HG03175 (cell line): ENCODE data around the gene ARSI.

ENCODE experiments used
- ATAC-seq: cut with Tn5 transposase; IDR thresholded peaks from one replicate; pipeline ENCODE4 v1.9.1; 2021; ENCODE audit warnings: mild to moderate bottlenecking, moderate library complexity; ENCODE audit not compliant: unreplicated experiment

The ARSI gene

DNA sequence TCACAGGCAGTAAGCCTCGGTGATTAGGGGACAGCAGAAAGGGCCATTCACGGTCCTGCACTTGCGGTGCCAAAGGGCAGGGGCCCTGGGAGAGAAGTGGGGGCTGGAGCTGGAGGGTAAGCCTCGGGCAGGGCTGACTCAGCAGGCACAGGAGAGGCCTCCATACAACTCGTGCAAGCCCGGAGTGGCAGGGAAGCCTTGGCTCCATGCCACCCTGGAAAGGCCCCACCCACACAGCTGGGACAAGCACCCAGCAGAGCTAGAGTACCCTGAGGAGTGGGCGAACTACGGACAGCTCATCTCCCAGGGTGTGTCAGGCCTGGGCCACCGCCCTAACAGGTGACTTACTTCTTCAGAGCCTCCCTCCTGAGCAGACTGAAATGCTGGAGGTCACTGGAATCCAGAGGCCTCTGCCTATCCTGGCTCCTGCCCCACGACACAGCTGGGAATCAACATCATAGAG is 7.5 kb downstream of the ARSI start:
- no peak for ATAC-seq

DNA sequence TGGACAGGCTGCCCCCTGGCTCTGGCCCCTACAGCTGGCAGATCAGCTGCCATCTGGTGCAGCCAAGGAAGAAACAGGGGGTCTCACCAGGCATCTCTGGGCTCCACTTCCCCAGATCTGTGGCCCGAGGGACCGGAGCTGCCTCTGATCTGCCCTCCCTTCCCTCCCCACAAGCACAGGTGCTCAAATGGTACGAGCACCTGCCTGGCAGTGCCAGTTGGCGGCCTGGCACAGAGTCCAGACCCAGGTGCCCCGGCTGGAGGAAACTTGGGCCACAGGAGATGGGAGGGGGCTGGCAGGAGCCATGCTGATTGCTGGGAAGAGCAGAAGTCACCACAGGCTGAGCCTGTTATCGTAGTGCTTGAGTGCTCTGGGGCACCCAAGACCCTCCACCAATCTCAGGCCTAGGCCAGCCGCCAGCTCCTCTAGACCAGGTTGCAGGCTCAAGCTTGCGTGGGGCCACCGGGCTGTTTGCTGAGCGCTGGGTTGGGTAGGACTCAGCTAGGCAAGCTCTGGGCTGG is 8.1 kb downstream of the ARSI start:
- no peak for ATAC-seq

DNA sequence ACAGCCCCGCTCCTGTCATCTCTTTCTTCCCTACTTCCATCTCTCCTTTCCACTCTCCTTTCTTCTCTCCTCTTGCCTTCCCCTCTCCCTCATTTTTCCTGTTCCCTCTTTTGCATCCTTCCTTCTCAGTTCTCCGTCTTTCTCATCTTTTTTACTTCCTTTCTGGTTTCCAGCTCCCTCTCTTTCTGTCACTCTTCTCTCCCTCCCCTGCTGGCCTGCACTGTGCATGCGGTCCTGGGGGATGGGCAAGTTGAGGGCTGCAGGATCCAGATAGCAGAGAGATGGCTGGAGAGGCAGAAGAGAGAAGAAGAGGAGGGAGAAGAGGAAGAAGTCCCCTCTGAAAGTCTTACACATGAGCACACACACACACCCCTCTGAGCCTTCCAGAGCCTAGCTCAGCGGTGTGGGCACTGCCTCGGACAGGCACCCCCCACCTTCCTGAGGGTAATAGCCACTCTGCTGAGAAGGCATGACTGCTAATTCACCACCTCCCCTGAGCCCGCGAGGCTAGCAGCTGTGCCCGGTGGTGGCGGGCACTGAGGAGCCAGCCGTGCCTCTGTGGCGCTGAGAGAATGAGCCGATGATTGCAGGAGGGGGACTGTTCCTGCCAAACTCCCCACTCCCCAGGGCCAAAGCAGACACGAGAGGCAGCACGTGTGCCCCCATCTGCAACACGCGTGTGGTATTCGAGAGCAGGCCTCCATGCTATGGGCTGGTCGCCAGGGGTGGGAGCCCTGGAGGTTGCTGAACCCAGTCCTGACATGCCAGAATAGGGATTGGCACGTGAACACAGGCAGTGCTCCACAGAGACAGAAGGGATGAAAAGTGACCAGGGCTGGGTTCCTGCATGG is 9.4 kb downstream of the ARSI start:
- ATAC-seq, result no peak

DNA sequence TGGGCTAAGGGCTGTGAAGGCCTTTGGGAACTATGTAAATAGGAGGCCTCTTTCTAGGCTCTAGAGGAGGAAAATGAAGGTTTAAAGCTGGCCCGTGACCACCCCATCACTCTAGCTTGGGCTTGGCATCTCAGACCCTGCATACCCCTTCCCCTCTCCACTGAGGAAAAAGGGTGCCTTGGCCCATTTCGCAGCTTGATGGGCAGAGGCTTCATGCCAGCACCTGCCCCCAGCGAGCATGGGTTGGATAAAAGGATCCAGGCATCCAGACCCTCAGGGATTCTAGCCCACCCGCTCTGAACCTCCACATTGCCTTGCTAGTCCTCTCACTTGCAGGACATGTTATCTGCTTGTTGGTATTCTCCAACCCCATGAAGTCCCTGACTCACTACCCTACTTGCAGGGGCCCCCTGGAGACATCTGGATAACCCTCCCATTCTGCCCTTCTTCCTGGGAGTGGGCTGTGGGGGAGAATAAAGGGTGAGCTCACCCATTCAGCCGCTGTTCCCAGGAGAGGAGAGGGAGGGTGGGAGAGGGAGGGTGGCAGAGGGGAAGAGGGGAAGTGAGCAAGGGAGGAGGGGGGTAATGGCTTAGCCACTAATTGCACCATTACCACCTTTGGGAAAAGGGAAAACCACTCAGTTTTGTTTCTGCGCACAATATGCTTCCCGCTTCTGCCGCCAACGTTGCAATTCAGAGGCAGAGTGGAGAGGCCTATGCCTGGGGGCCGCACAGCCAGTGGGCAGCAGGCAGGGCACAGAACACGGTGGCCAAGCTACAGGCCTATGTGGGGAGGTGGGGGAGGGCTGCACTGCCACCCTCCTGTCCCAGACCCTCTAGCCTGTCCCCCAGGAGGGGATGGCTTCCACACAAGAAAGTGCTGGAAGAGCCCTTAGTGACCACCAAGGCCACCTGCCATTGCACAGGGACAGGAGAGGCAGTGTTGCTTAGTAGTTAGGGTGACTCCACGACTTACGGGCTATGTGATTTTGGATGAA is 11.0 kb downstream of the ARSI start:
- no peak for ATAC-seq

DNA sequence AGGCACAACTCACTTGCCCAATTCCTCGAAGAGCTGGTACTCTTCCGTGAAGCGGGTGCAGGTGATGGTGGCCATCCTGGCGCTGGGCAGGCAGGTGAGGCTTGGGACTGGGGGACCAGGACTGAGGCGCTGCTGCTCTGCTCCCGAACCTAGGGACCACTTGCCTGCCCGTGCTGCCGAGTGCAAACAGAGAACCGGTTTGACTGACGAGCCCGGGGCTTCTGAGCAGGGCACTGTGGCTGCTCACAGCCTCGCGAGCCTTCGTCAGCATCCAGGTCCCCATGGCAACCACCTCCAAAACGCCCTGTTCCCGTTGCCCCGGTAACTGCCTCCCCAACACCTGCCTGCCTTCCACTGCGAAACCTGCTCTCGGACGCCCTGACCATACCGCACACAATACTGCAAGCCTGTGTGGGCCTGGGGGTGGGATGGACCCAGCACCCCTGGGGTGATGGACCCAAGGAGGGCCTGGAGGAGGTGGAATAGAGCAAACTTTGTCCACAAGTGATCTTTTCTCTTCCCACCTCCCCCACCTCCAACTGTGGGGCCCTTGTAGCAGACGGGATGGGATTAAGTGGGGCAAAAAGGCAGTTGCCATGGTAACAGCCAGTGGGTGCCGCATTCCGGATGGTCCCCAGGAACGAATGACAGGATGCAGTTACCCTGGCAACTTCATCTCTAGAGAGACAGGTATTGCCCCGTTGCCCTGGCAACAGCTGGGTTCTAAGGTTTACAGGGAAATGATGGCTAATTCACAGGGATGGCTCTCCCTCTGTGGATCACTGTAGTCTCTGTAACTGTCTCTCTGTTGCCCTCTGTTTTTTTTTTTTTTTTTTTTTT is 12.9 kb downstream of the ARSI start, which contains the start of gene CAMK2A:
Gene CAMK2A (minus strand): TSS at position 223 of the 840 bp plus-strand sequence. CDS start 148 bp downstream, at position 75.
- no peak for ATAC-seq

DNA sequence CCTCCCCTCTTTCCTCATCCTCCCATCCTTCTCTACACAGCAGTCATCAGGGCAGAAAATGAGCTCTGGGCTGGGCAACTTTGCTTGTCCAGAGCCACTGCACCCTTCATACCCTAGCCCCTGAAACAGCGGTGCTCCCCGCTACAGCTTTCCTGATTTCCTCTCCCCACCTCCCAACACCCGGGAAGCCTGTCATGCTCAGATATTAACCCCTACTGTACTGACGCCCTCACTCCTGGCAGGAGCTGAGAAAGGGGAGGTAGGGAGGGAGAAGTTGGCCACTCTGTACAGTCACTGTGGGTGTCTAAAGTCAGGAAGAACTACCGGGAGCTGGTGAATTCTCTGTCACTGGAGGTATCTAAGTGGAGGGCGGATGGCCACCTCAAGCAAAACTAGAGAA is 13.9 kb downstream of the ARSI start:
- no peak for ATAC-seq

DNA sequence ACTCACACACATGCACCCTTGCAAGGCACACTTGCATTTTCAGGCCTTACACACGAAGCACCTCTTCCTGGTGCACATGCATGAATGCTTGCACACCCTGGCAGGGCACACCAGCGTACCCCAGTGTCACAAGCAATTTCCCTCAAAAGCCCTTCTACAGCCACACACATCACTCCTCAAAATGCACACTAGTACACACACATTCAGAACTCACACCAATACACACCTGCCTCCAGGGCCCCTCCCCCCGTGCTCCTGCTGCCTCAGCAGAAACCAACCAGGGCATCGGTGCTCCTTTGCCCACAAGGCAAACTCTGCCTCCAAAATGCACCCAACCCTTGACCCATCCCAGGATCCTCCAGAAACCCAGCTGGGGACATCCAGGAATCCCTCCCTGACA is 14.3 kb downstream of the ARSI start:
- ATAC-seq, result no peak

DNA sequence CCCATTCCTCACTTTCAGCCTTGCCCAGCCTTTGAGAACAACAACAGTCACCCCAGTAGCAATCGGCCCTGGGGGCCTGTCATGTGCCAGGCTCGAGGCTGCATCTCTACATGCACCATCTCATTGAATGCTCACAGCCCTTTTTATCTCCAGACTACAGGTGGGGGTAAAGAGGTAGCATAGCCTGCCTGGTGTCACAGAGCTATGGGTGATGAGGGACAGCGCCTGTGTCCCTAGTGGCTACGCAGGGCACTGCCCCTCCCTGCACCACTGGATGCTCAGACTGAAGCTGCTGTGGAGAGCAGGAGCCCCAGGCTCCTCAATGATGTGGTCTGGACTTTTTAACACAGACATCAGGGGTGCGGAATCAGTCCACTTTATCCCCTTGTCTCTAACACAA is 15.9 kb downstream of the ARSI start:
- ATAC-seq, result no peak

DNA sequence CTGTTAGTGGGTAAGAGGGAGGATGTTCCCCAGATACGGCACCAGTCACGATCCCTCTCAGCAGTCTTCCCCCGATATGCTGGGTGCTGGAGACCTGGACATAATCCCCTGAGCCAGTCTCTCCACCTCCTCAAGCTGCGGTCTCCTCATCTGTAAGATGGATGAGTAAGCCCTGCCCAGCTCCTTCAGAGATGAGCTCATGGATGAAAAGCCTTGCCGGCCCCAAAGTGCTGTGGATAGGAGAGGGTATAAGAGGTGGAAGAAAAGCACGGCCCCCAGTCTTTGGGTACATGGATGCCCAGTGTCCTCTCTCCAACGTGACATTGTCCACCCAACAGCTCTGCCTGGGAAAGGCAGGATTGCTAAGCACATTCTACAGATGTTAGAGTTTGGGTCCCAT is 17.6 kb downstream of the ARSI start:
- ATAC-seq, result no peak

DNA sequence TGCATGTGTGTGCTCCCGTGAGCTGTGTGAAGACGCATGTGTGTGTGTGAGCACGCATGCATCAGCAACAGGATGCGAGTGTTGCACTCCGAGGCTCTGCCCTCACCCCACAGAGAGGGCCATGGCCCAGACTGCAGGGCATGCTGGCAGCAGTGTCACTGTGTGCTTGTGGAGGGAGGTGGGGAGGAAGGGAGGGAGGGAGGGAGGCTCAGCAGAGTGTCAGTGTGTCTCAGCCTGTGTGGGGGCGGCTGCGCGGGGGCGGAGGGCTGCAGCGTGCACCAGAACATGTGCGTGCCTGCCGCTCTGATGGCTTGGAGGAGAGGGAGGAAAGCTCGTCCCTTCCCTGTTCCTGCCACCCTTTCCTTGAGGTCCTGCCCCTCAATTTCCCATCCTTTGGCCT is 18.4 kb downstream of the ARSI start:
- no peak for ATAC-seq

DNA sequence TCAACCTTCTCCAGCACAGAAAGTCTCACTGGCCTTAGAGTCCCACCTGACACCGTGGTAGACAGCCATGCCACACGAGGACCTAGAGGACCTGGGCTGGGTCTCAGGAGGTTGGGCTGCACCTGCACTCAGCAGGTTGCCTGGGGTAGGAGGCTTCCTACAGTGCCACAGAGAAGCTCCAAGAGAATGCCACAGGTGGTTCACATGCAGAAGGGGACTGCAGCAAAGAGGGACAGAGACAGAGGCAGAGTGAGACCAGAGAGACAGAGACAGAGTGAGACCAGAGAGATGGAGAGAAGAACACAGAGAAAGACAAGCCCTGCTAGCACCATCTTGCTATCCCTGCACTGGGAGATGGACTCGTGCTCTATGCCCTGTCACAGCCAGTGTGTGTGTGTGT is 18.8 kb downstream of the ARSI start:
- ATAC-seq, result no peak

DNA sequence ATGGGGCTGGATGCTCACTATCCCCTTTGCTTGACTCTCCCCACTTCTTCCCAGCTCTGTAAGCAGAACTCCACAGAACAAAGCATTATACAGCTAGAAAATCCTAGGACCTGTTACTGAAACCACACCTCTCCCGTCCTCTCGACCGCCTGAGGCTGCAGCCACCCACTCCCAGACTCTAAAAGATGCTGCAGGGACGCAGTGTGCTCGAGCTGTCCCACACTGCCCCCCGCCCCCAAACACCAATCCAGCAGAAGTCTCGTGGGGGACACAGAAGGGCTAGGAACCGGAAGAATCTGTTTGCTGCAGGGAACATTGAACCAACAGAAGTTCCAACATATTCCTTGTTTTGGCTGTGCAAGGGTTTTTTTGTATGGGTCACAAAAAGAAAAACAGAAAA is 20.7 kb downstream of the ARSI start:
- no peak for ATAC-seq

DNA sequence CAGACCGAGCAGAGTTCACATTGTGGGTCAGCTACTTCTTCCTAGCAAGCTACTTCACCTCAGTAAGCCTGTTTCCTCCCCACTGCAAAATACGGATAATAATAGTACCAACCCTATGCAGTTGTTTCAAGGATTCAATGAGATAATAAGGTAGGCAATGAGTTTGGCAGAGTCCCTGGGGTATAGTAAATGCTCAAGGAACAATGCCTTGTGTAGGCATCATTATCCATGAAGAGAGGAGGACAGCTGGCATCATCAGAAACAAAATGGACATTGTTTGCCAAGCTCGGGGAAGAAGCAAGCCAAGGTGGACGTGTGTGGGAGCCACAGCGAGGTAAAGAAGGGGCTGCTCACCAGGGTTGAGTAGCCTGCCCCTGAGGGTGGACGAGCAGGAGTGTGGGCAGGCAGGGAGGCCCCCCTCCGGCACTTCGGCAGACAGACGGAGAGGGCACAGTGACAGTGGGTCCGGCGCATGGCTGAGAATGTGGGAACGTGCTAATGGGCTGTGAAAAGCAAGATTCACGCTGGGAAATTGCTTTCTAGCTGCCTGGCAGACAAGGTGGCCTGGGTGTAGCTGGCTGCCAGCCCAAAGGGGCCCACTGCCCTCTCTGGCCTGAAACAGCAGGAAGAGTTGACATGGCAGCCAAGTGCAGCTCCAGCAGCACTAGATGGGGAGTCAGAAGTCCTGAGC is 23.2 kb downstream of the ARSI start:
- no peak for ATAC-seq

DNA sequence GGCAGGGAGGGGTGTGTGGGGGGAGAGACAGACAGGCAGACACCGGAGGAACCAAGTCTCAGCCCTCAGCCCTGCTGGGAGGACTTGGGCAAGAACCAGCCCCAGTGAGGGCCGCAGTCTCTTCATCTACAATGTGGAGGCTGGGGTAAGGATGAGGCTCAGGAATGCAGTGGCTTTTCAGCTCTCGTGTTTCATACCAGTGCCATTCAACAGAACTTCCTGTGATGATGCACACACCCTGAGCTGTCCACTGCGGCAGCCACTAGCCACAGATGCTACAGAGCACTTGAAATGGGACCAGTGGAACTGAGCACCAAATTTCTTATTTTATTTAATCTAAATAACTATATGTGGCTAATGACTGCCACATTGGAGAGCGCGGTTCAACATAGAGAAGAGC is 23.8 kb downstream of the ARSI start:
- no peak for ATAC-seq

DNA sequence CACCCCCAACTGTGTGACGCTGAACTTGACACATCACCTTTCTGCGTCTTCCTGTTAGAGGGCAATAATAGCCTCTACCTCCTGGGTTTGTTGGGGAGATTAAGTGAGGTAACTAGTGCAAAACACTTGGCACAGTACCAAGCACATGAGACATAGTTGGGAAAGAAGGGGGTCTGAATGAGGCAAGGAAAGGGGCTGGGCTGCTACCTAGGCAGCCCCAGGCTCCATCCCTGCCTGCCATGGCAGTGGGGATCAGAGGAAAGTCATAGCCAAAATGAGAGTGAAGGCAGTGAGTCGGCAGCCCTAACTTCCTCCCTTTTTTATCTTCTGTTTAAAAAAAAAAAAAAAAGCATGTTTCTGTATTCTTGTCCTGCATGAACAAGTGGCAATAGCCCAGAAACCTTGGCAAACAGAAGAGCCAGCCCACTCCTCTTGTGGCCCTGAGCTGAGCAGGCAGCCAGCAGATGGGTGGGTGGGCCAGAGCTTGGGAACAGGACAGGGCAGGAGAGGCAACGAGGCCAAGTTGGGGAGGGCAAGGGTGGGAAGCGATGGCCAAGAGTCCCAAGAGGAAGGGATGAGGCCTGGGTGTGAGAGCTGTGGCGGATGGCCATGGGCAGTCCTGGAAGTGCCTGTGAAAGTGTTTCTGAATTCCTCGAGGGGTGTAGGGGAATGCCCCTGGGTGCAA is 24.5 kb downstream of the ARSI start:
- no peak for ATAC-seq

DNA sequence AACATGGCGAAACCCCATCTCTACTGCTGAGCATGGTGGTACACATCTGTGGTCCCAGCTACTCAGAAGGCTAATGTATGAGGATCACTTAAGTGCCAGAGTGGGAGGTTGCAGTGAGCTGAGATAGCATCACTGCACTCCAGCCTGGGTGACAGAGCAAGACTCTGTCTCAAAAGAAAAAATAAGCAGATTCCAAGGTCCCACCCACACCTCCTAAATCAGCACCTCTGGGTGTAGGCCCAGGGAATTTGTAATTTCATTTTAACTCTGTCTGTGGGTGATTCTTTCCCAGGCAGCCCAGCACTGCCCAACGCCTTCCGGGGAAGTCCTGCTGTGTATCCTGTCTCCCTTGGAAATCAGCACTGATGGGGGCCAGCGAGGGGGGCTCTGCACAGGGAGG is 25.7 kb downstream of the ARSI start:
- ATAC-seq, result no peak

DNA sequence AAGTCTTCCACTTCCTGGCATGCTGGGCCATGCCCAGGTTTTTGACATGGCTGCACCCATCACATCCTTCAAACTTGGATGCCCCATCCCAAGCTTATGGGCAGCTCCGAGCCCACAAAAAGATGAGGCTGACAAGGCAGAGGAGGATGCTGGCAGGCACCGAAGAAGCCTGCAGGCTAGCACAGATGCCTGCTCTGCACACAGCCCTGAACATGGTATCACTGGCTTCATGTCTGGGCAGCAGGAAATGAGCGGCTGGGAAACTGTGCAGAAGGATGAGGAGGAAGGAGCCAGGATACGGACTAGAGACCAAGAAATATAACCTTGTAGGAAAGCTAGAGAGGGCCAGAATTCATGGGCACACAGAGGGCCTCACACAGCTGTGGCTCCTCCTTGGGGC is 27.9 kb downstream of the ARSI start:
- ATAC-seq, result no peak

DNA sequence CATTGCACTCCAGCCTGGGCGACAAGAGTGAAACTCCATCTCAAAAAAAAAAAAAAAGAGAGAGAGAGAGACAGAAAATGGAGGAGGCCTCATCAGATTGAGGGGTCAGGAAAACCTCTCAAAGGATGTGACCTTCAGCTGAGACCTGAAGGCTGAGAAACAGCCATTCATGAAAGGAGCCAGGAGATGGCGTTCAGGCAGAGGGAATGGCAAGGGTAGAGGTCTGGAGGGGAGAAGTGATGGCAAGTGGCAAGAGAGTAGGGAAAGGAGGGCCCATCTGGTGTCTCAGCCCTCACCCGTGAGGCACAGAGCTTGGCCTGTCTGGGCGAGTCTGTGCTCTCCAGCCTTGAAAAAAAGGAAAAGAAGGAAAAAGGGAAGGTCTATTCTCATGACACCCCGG is 30.2 kb downstream of the ARSI start:
- no peak for ATAC-seq

DNA sequence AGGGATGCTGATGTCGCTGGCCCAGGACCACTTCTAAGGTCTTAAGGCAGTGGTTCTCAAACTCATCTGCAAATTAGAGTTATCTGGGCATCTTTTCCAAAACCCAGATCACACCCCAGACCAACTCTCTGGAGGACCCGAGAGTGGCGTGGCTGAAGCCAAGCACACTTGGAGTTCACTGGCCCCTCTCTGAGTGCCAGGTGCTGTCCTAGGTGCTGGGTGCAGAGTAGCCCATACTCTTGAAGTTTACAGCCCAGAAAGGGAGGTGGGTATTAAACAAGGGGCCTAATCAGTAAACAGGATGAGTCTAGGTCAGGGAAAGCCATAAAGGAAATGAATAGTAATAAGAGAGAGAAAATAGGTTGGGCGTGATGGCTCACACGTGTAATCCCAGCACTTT is 30.8 kb downstream of the ARSI start:
- ATAC-seq, result no peak
